K562 (cell line): Measurements from ENCODE around the gene SGCB.

Source experiments
- CHD1 ChIP-seq: fragments of 200-600 bp; sonication (generic); IDR thresholded peaks from one replicate; pipeline ENCODE4 v1.6.1; 2012; ENCODE audit warnings: mild to moderate bottlenecking, moderate library complexity, low read length, inconsistent platforms
- PHB2 ChIP-seq: fragments of 450-650 bp; IDR thresholded peaks from 2 replicates; pipeline ENCODE4 v1.6.1; 2017; ENCODE audit warnings: low read depth
- POLR2A ChIP-seq: fragments of 450-650 bp; conservative IDR thresholded peaks from 2 replicates; pipeline ENCODE4 v1.6.1; 2016
- PTBP1 ChIP-seq: fragments of 200-400 bp; formaldehyde crosslinking; IDR thresholded peaks from 2 replicates; pipeline ENCODE4 v1.6.1; 2017; ENCODE audit warnings: low read depth, low read length
- ZNF76 ChIP-seq: fragments of 250-450 bp; sonication (Bioruptor Pico); IDR thresholded peaks from 2 replicates; pipeline ENCODE4 v1.4.0; 2020; ENCODE audit warnings: mild to moderate bottlenecking, moderate library complexity, borderline replicate concordance
- TF ChIP-seq, protein P1 (sequence below), 3 experiments: IDR thresholded peaks in 2 of 3; conservative IDR thresholded peaks in 1 of 3; 2 replicates each; pipeline ENCODE4 v1.5.1; 2011 to 2012; ENCODE audit warnings: low read length in 3 of 3, mild to moderate bottlenecking in 3 of 3, control low read depth in 2 of 3, improper control_type of control experiment in 1 of 3, inconsistent platforms in 1 of 3, low read depth in 1 of 3, mixed read lengths in 1 of 3, moderate library complexity in 1 of 3; ENCODE audit not compliant: insufficient read depth in 2 of 3
- TF ChIP-seq, protein P2 (sequence below): sonication (generic); formaldehyde crosslinking; IDR thresholded peaks from 2 replicates; pipeline ENCODE4 v1.9.0; 2022; ENCODE audit warnings: mild to moderate bottlenecking, missing genetic modification reagents
- TF ChIP-seq, protein P3 (sequence below): fragments of 150-350 bp; IDR thresholded peaks from 2 replicates; pipeline ENCODE4 v1.6.1; 2014; ENCODE audit warnings: low read depth, mild to moderate bottlenecking, low read length, borderline replicate concordance
- TF ChIP-seq, protein P4 (sequence below), 2 experiments: IDR thresholded peaks; 2 replicates each; pipeline ENCODE4 v1.6.1; 2011; ENCODE audit warnings: borderline replicate concordance in 1 of 2, control low read depth in 1 of 2, low read depth in 1 of 2, low read length in 1 of 2, mild to moderate bottlenecking in 1 of 2, mixed read lengths in 1 of 2, moderate library complexity in 1 of 2; ENCODE audit not compliant: insufficient read depth in 1 of 2, insufficient read length in 1 of 2, poor library complexity in 1 of 2, severe bottlenecking in 1 of 2; ENCODE audit errors: extremely low read depth in 1 of 2

DNA sequence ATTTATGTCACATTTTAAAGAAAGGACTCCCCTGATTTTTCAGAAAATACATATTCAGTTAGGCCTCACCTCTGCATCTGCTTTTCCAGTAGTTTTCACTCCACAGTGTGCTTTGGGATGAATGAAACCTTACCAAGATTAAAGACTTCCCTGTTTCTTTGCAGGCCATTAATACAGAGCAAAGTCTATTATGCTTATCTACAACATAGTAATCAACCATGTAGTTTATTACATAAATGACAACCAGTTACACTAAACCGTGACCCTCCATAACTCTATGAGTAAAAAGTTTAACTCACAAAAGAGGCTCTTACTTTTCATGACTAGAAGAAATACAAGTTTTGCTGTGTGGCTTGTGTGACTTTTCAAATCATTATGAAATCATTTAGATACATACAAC lies 20.3 kb downstream of the SGCB start:
- TF ChIP-seq POLR2A (no peak), CHD1 (no peak), PHB2 (no peak), ZNF76 (no peak), PTBP1 (no peak)
- TF ChIP-seq, protein P1, sequence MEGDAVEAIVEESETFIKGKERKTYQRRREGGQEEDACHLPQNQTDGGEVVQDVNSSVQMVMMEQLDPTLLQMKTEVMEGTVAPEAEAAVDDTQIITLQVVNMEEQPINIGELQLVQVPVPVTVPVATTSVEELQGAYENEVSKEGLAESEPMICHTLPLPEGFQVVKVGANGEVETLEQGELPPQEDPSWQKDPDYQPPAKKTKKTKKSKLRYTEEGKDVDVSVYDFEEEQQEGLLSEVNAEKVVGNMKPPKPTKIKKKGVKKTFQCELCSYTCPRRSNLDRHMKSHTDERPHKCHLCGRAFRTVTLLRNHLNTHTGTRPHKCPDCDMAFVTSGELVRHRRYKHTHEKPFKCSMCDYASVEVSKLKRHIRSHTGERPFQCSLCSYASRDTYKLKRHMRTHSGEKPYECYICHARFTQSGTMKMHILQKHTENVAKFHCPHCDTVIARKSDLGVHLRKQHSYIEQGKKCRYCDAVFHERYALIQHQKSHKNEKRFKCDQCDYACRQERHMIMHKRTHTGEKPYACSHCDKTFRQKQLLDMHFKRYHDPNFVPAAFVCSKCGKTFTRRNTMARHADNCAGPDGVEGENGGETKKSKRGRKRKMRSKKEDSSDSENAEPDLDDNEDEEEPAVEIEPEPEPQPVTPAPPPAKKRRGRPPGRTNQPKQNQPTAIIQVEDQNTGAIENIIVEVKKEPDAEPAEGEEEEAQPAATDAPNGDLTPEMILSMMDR (IDR thresholded peaks at IDR 0.05 in 2 of 3, conservative IDR thresholded peaks at IDR 0.05 in 1 of 3; ENCODE audit: insufficient read depth in 2 of 3, low read depth in 1 of 3, low read length in 3 of 3): no peak
- TF ChIP-seq, protein P2, sequence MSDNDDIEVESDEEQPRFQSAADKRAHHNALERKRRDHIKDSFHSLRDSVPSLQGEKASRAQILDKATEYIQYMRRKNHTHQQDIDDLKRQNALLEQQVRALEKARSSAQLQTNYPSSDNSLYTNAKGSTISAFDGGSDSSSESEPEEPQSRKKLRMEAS (CRISPR knock-in tag): no peak
- TF ChIP-seq, protein P3, sequence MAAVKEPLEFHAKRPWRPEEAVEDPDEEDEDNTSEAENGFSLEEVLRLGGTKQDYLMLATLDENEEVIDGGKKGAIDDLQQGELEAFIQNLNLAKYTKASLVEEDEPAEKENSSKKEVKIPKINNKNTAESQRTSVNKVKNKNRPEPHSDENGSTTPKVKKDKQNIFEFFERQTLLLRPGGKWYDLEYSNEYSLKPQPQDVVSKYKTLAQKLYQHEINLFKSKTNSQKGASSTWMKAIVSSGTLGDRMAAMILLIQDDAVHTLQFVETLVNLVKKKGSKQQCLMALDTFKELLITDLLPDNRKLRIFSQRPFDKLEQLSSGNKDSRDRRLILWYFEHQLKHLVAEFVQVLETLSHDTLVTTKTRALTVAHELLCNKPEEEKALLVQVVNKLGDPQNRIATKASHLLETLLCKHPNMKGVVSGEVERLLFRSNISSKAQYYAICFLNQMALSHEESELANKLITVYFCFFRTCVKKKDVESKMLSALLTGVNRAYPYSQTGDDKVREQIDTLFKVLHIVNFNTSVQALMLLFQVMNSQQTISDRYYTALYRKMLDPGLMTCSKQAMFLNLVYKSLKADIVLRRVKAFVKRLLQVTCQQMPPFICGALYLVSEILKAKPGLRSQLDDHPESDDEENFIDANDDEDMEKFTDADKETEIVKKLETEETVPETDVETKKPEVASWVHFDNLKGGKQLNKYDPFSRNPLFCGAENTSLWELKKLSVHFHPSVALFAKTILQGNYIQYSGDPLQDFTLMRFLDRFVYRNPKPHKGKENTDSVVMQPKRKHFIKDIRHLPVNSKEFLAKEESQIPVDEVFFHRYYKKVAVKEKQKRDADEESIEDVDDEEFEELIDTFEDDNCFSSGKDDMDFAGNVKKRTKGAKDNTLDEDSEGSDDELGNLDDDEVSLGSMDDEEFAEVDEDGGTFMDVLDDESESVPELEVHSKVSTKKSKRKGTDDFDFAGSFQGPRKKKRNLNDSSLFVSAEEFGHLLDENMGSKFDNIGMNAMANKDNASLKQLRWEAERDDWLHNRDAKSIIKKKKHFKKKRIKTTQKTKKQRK: no peak
- TF ChIP-seq, protein P4, sequence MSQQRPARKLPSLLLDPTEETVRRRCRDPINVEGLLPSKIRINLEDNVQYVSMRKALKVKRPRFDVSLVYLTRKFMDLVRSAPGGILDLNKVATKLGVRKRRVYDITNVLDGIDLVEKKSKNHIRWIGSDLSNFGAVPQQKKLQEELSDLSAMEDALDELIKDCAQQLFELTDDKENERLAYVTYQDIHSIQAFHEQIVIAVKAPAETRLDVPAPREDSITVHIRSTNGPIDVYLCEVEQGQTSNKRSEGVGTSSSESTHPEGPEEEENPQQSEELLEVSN (IDR thresholded peaks at IDR 0.05; ENCODE audit: borderline replicate concordance in 1 of 2, extremely low read depth in 1 of 2, insufficient read depth in 1 of 2, insufficient read length in 1 of 2, low read depth in 1 of 2, low read length in 1 of 2, poor library complexity in 1 of 2, severe bottlenecking in 1 of 2): no peak
